Measurements from ENCODE around the gene ROS1. TPM values are rescaled to one million over a fixed set of nuclear protein-coding genes. Genes with fewer than 3 reads are reported as not detected.

Gene ROS1
- total RNA-seq, 1 experiment from 2014 or later, result not detected

DNA sequence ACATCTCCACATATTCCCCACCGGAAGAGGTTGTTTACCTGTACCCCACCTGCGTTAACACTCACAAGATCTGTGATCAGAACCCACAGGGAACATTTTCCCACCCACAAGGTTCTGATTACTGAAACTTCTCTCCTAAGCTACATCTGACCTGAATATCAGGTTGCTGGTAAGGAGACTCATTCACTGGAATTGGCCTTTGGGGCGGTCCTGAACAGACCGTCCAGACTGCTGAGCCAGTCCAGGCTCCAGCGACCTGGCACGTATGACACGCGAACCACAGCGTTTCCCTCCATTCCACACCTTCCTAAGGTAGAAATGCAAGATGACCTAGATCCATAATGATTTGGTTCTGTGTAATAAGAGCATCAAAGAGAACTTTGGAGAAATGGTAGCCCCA is 150.5 kb downstream of the ROS1 start:
- Histone ChIP-seq H3K9ac (ENCODE audit: extremely low read depth, insufficient read length, low read length) (no peak overlapping the region), H2AK5ac (ENCODE audit: insufficient read length, low read length) (no peak overlapping the region), H3K9me3 (ENCODE audit: control insufficient read depth, low read depth, low read length) (no peaks in the 10 kb centered on the region), H3K27me3 (ENCODE audit: insufficient read depth, low read length) (peaks cover 16% of the 10 kb centered on the region; the same call in 1 of the 2 replicates), H3K79me1 (ENCODE audit: insufficient read depth, low read depth, low read length, poor library complexity, severe bottlenecking) (no peaks in the 10 kb centered on the region), H3K27ac (ENCODE audit: insufficient read length, low read depth, low read length) (no peak overlapping the region), H2AFZ (ENCODE audit: low read length) (no peak overlapping the region), H3K14ac (ENCODE audit: insufficient read depth, low read length) (no peak overlapping the region), H3K4me1 (ENCODE audit: insufficient read depth, low read length) (no peaks in the 10 kb centered on the region), H3K4ac (ENCODE audit: low read depth, low read length) (no peak overlapping the region), H3T11ph (ENCODE audit: low read length) (no peak overlapping the region), H2BK12ac (ENCODE audit: insufficient read length, low read depth, low read length) (no peak overlapping the region), H3K79me2 (ENCODE audit: insufficient read depth, low read length) (no peaks in the 10 kb centered on the region), H2BK5ac (ENCODE audit: insufficient read length, low read length) (no peak overlapping the region), H4K5ac (ENCODE audit: insufficient read length, low read depth, low read length) (no peak overlapping the region), H3K23ac (ENCODE audit: insufficient read length, low read depth, low read length) (no peak overlapping the region), H4K91ac (ENCODE audit: insufficient read length, low read depth, low read length) (no peak overlapping the region), H2BK120ac (ENCODE audit: low read depth, low read length, poor library complexity, severe bottlenecking) (no peak overlapping the region), H4K20me1 (ENCODE audit: control insufficient read depth, insufficient read depth, insufficient read length) (no peaks in the 10 kb centered on the region), H3K23me2 (ENCODE audit: insufficient read length, low read depth, low read length, poor library complexity, severe bottlenecking) (peaks cover 4% of the 10 kb centered on the region), H3K4me2 (ENCODE audit: insufficient read depth, insufficient read length, low read length) (no peak overlapping the region), H2BK20ac (ENCODE audit: low read depth, low read length, poor library complexity, severe bottlenecking) (no peak overlapping the region), H2BK15ac (ENCODE audit: low read depth, low read length) (no peak overlapping the region), H3K18ac (ENCODE audit: insufficient read length, low read depth, low read length) (no peak overlapping the region), H3K56ac (ENCODE audit: insufficient read length, low read depth, low read length) (no peak overlapping the region), H4K8ac (replicated peaks; ENCODE audit: insufficient read length, low read depth, low read length) (no peak overlapping the region)
- Mint-ChIP-seq H3K9me3 (no peaks in the 10 kb centered on the region), H3K36me3 (ENCODE audit: insufficient read depth in 1 of 3, low read depth in 3 of 3) (no peaks in the 10 kb centered on the region), H3K4me1 (peaks cover 6 to 13% of the 10 kb centered on the region in 2 experiments), H3K27ac (no peak overlapping the region), H3K27me3 (ENCODE audit: low read depth) (peaks cover 57% of the 10 kb centered on the region), H3K4me3 (no peak overlapping the region)
- no peak for TF ChIP-seq CTCF (conservative IDR thresholded peaks at IDR 0.05)
- no peak for DNase-seq
- WGBS (ENCODE audit: extremely low coverage, insufficient read length, low lambda C conversion rate), result no CpG with 5 or more reads among the region's 9 CpGs
